OCI-M2 (cell line): ENCODE measurements around the gene ERO1A.
"Not testable (repeated sequence)": the region's sequence is repeated elsewhere in the genome, so short reads cannot be mapped to it uniquely, and the experiment has no call there.

Source experiments
- DNase-seq: peaks from one replicate; lab custom pipeline; 2025; ENCODE audit not compliant: unreplicated experiment; lab: John Stamatoyannopoulos, UW

The ERO1A gene, protein sequence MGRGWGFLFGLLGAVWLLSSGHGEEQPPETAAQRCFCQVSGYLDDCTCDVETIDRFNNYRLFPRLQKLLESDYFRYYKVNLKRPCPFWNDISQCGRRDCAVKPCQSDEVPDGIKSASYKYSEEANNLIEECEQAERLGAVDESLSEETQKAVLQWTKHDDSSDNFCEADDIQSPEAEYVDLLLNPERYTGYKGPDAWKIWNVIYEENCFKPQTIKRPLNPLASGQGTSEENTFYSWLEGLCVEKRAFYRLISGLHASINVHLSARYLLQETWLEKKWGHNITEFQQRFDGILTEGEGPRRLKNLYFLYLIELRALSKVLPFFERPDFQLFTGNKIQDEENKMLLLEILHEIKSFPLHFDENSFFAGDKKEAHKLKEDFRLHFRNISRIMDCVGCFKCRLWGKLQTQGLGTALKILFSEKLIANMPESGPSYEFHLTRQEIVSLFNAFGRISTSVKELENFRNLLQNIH

DNA sequence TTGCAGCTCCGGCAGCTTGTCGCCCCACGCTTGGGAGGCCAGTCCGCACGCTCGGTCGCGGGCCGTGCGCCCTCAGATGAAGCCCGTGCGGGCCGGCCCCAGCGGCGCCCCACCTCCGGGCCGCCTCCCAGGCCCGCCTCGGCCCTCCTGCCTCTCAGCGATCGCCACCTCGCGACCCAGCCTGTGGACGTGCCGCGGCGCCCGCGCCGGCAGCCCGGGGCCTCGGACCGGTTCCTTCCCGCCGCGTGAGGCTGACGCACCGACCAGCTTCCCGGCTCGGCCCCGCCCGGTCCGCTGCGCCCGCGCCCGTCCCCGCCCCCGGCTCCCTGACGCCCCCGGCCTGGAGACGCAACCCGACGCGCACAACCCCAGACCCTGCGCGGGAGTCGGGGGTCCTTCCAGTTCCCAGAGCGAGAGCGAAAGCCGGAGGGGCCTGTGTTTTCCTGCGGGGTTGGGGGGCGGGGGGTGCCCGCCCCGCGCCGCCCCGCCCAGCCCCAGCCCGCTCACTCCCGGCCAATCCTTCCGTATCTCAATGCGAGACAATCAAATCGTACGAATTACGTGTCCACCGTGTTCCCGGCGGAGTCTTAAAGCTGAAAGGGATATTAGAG, at the start of gene ERO1A:
ERO1A (minus strand) TSS at position 78 of the 611 bp plus-strand sequence; CDS start at position 1, 77 bp downstream.
- no peak for DNase-seq

DNA sequence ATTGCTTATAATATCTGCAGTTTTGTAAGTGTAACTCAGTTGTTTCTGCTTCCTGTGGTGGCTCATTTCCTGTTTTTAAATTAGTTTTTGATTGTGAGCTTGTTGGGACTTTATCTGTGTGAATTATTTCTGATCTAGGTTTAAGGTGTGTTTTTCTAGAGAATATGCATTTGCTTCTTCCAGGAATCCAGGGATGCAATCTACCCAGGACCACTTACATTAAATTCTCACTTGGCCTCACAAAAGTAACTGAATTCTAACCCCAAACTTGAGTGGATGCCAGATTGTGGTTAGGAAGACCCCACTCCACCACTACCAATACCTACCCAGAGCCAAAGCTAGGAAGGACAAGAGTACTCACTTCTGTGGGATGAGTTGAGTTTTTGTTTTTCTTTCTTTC, 46.5 kb upstream of the ERO1A start:
- no peak for DNase-seq

DNA sequence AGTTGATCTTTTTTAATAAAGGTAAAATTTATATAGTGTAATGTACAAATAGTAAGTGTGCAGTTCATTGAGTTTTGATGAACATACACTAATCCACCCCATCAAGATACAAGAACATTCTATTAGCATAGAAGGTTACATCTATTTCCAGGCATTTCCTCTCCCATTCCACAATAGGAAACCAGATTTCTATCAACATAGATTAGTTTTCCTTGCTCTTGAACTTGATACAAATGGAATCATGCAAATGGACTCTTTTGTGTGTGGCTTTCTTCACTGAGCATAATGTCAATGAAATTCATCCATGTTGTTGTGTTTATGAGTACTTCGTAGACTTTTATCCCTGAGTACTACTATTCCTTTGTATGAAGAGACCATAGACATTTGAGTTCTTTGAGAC, 45.4 kb upstream of the ERO1A start:
- DNase-seq: no peak

DNA sequence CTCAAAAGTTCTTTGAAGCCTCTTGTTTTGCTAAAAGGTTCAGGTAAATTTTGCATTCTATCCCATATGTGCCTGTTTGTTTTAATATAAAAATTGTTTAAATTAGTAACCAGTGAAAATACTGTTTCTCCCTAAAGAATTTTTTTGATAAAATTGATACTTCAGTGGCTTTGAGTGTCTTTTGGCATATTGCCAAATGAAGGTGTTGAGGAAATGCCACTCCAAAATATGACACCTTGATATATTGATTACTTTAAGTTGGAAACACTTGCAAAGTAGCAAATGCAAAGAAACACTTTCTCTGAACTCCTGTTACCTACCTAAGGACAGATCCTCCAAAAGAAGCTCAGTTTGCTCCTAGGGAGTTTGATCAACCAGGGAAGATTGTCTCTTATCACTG, 43.1 kb upstream of the ERO1A start:
- no peak for DNase-seq

DNA sequence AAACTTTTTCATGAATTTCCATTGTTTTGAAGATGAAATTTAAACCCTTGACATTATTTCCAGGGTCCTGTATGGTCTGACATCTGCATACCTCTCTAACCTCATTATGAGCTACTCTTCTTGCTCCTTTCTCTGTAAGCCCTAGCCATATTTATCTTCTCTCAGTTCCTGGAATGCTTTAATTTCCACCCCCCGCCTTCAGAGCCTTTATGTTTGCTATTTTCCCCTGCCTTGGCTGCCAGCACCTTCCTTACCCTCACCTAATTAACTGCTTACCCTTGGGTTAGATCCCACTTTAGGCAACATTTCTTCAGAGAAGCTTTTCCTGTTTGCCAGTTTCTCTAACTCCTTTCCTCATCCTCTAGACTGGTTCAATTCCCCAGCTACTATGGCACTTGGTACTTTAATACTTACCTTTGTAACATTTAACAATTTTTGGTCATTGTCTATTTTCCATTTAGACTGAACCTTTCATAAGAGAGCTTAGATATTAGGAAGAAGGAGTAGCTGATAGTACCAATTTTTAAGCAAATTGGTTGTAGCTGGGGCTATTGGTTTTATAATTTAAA, 40.6 kb upstream of the ERO1A start:
- no peak for DNase-seq

DNA sequence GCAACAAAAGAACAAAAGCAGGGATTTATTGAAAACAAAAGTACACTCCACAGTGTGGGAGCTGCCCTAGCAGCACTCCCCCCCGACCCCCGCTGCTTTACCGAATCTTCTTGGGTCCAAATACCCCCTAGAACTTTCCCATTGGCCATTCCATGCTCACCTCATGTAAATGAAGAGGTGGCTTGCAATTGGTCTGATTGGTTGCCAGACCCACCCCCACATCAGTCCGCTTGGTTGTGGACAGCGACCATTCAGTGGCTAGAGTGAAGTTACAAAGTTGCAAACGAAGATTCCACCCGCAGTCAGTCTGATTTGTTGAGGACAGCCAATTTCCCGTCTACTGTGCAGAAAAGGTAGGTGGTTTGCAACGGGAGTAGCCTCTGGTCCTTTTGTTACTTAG, 38.5 kb upstream of the ERO1A start:
- DNase-seq: no peak

DNA sequence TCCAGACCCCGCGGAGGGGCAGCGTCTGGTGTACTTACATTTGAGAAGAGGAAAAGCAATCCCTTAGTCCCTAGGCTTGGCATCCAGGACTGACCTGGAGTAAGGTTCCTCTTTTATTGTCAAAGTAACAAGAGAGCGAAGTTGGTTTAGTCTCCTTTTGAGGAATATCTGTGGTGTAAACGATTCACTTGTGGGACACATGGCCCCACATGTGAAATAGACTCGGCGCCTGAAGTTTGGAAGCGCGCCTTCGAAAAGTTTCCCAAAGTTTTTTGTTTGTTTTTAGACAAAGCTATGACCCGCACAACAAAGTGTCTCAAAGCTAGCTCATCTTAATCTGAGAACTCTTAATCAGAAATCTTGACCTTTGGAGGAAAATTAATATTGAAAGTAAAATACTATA, 35.4 kb upstream of the ERO1A start:
- no peak for DNase-seq

DNA sequence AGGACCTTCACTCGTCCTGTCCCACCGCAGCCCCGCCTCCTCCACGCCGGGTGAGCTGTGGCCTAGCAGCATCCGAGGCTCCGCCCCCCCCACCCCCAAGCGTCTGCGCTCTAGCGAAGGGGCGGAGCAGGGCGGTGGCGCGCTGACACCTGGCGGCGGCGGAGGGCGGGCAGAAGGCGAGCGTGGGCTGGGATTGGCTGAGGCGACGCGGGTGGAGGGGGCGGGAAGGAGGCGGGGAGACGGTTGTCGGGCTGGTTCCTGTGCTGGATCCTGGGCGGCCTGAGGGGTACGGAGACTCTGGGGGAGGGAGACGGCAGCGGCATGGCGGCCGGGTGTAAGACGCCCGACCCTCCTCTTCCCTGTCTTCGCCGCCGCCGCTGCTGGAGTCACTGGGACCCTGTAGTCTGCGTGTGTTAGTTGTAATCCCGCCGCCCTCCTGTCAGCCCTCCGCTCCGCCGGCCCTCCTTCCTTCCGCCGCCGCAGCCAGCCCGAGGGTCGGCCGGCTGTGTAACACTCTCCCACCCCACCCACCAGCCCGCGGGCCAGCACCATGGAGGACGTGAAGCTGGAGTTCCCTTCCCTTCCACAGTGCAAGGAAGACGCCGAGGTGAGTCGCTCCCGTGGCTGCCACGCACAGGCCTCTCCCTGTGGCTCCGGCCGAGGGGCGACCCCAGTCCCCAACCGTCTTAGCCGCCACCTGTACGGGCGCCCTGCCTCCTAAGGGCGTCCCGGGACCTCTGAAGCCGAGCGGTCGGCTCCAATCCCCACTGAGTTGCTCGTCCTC, 34.8 kb upstream of the ERO1A start, which contains the start of gene STYX:
STYX (plus strand) TSS at position 242 of the 784 bp plus-strand sequence; CDS start at position 551, 309 bp downstream.
- peak; percentile 96 for DNase-seq

DNA sequence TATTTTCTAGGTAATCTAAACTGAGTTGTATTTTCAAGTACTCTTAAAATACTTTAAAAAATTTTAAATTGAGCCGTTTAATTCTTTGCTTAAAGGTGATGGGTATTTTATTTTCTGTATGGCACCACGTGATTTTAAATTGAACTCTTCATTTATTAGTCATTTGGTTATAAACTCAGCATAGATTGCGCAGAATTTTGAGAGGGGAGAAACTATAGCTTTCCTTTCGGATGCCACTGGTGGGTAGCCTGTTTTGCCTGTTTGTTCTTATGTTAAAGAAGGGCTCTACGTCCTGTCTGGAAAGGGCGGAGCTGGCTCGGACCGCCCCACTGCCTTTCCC, 34.2 kb upstream of the ERO1A start:
- DNase-seq: no peak

DNA sequence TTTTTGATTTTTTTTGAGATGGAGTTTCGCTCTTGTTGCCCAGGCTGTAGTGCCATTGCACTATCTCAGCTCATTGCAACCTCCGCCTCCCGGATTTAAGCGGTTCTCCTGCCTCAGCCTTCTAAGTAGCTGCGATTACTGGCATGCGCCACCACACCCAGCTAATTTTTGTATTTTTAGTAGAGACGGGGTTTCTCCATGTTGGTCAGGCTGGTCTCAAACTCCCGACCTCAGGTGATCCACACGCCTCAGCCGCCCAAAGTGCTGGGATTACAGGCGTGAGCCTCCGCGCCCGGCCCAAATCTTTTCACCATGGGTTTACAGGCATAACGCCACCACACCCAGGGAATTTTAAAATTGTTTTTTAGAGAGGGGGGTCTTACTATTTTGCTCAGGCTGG, 33.7 kb upstream of the ERO1A start:
- not testable (repeated sequence) for DNase-seq

DNA sequence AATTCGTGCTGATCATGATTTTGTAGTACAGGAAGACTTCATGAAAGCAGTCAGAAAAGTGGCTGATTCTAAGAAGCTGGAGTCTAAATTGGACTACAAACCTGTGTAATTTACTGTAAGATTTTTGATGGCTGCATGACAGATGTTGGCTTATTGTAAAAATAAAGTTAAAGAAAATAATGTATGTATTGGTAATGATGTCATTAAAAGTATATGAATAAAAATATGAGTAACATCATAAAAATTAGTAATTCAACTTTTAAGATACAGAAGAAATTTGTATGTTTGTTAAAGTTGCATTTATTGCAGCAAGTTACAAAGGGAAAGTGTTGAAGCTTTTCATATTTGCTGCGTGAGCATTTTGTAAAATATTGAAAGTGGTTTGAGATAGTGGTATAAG, 32.2 kb upstream of the ERO1A start:
- not testable (repeated sequence) for DNase-seq

DNA sequence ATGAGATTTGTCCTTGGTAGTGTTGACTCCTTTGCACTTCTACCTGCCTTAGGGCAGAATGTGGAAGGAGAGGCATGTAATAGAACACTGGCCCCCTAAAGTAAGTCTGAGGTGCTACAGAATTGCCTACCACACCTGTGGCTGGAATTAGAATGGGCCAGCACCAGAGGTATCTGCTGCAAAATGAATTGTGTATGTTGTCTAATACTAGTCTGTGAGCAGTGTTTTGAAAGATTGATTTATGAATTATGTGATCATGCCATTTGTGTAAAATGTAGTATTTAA, 28.9 kb upstream of the ERO1A start:
- DNase-seq: no peak

DNA sequence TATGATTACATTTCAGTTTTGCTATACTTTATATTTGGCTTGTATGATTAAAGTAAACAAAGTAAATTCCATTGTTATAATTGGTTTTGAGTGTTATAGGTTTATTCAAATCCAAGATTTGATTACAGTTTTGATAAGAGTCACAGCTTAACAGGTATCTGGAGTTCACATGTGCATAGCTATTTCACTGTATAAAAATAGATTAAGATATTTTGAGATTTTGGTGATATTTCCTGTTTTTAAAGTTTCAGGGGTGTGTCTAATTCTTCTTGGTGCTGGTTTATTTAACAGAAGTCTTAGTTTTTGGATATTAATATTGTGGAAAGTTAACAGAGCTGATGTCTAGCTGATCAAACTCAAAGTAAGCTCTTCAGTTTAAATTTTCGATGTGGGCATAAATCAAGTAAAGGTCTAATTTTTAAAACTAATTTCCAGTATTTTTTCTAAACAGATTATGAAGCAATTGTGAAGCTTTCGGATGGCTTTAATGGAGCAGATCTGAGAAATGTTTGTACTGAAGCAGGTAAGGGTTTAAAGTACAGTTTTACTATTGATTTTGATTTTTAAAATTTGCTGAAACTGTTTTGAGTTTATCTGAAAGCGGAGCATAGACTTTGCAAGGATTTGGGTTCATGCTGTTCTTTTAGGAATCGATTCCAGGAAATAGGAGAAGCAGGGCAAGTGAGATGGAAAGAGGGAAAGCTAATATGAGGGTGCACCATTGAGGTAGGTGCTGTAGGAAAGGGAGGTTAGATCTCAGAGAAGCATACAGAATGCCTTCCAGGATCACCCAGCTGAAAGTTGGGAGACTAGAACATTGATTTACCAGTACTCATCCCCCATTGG, 28.4 kb upstream of the ERO1A start:
- no peak for DNase-seq

DNA sequence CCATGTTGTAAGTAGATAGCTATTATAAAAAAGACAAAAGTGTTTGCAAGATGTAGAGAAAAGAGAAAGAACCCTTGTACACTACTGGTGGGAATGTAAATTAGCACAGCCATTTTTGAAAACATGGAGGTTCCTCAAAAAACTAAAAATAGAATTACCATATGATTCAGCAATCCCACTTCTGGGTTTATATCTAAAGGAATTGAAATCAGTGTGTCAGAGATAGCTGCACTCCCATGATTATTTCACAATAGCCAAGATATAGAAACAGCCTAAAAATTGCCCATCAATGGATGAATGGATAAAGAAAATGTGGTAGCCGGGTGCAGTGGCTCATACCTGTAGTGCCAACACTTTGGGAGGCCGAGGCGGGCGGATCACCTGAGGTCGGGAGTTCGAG, 20.8 kb upstream of the ERO1A start:
- no peak for DNase-seq

DNA sequence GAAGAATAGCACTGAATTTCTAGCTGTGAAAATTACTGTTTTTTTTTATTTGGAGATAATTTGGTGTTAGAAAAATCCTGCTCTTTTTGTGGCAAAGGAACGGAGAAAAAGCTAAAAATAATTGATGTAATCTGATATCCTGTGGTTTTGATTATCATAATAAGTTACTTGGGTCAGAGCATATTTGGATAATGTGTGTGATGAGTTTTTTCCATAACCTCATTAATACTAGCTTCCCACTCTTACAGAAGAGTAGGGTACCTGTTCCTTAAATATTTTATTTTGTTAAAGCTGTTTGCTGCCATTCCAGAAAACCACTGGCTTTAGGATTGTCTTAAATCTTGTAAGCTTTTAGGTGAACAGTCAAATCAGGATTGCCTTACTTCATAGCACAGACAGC, 16.3 kb upstream of the ERO1A start:
- no peak for DNase-seq

DNA sequence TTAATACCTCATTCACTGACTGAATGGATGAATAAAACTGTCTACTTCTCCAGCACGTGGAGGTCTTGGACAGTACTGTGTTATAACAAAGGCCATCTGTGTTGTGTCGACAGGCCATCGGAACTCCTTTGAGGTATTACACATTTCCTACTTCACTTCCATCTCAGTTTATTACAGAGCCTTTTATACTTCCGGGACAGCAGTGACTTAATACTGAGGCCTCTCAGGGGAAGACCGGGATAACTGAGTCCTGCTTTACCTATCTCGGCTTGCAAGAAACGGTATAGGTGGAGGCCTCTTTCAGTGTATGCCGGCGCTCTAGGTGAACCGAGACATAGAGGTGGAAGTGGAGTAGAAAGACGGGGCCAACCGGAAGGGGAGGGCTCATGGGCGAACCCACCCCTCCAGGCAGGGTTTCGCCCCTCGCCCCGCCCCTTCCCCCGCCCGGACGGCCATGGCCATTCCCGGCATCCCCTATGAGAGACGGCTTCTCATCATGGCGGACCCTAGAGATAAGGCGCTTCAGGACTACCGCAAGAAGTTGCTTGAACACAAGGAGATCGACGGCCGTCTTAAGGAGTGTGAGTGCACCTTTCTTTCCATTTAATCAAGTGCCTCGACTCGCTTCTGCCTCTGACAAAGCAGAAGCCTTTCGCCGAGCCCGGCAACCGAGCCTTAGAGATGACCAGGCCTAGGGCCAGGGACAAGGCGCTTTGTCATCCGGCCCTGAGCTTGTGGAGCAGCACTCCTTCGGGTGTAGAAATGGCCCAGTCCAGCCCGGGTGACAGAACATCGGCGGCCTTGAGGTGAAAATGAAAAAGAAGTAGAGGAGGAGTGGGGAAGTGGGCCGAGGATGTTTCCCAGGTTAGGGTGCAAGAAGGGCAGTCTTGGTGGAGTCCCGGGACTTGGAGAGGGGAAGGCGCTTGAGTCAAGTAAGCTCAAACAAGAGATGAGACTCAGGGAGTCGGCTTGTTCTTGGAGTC, 11.7 kb upstream of the ERO1A start, which contains the start of gene PSMC6:
PSMC6 (plus strand) TSS at position 477 of the 983 bp plus-strand sequence; CDS start at position 497, 20 bp downstream.
- DNase-seq: peak; percentile 90

DNA sequence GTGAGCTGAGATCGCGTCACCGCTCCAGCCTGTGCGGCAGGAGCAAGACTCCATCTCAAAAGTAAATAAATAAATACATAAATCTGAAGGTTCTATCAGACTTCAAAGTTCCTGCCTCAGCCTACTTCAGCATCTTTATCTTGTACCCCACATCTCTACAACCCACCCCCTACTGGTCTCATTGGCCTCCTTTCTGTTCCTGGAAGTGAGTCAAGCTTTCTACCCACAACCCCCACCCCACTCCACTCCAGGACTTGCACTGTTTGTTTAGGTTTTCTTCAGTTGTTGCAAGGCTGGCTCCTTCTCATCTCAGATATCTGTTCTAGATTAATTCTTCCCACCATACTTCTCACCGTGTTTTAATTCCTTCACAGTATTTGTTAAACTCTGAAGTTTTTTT, 10.9 kb upstream of the ERO1A start:
- no peak for DNase-seq

DNA sequence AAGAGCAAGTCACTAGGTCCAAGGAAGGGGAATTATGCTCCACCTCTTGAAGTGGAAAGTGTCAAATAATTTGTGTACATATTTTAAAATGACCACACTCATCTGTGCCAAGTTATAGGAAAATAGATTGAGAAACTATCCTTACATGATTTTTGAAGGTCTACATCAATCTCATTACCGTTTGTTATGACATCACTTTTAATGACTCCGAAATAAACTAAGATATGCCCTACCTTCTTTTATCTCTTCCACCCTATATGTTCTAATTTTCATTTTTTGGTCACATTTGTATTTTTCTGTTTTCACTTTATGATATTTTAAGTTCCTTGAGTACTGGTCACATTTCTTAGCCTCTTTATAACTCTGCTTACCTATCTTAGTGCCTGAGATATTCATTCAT, 8.3 kb upstream of the ERO1A start:
- no peak for DNase-seq

DNA sequence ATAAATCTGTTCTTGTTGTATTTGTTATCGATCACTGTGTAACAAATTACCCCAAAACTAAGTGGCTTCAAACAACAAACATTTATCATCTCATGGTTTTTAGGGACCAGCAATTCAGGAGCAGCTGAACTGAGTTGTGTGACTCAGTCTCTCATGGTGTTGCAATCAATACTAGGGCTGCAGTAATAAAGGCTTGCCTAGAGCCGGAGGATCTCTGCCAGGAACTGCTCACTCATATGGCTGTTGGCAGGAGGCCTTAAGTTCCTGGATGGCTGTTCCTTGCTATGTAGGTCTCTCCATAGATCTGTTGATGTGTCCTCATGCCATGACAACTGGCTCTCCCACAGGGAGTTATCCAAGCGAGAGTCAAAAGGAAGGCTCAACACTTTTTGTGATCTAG, 7.9 kb upstream of the ERO1A start:
- no peak for DNase-seq
